CD1c-positive myeloid dendritic cell (primary cell): ENCODE measurements around the gene RNU1-4.
"Not testable (repeated sequence)": the region's sequence is repeated elsewhere in the genome, so short reads cannot be mapped to it uniquely, and the experiment has no call there.

Source experiments
- DNase-seq: peaks from one replicate; pipeline ENCODE4 v3.0.0-alpha.2; 2016; ENCODE audit errors: extremely low spot score

Gene RNU1-4

GRCh38 chr1:16740047-16740964 lies at the start of gene RNU1-4:
Gene RNU1-4 (plus strand): TSS chr1:16740516.
- DNase-seq: not testable (repeated sequence)

- DNase-seq: not testable (repeated sequence)
Observed at GRCh38 chr1:16690971-16691682, 49.2 kb upstream of the RNU1-4 start.

- DNase-seq: not testable (repeated sequence)
Observed at GRCh38 chr1:16692283-16692682, 48.0 kb upstream of the RNU1-4 start.

- not testable (repeated sequence) for DNase-seq
Observed at GRCh38 chr1:16692717-16693448, 47.4 kb upstream of the RNU1-4 start.

- not testable (repeated sequence) for DNase-seq
Observed at GRCh38 chr1:16693449-16694307, 46.6 kb upstream of the RNU1-4 start.

GRCh38 chr1:16694308-16694702 lies 46.0 kb upstream of the RNU1-4 start:
- DNase-seq: not testable (repeated sequence)

- DNase-seq: not testable (repeated sequence)
Observed at GRCh38 chr1:16696507-16697150, 43.7 kb upstream of the RNU1-4 start.

- not testable (repeated sequence) for DNase-seq
Observed at GRCh38 chr1:16697152-16697551, 43.2 kb upstream of the RNU1-4 start.

GRCh38 chr1:16699440-16699839 lies 40.9 kb upstream of the RNU1-4 start:
- DNase-seq: not testable (repeated sequence)

GRCh38 chr1:16700138-16700895 lies 40.0 kb upstream of the RNU1-4 start:
- not testable (repeated sequence) for DNase-seq

GRCh38 chr1:16701189-16701588 lies 39.1 kb upstream of the RNU1-4 start:
- DNase-seq: not testable (repeated sequence)

GRCh38 chr1:16702280-16702679 lies 38.0 kb upstream of the RNU1-4 start:
- not testable (repeated sequence) for DNase-seq

- DNase-seq: not testable (repeated sequence)
Observed at GRCh38 chr1:16703141-16703540, 37.2 kb upstream of the RNU1-4 start.

GRCh38 chr1:16703602-16704001 lies 36.7 kb upstream of the RNU1-4 start:
- DNase-seq: not testable (repeated sequence)

GRCh38 chr1:16704076-16704475 lies 36.2 kb upstream of the RNU1-4 start:
- not testable (repeated sequence) for DNase-seq

GRCh38 chr1:16704502-16705100 lies 35.7 kb upstream of the RNU1-4 start:
- not testable (repeated sequence) for DNase-seq

GRCh38 chr1:16706302-16706701 lies 34.0 kb upstream of the RNU1-4 start:
- not testable (repeated sequence) for DNase-seq

GRCh38 chr1:16707130-16708093 lies 32.9 kb upstream of the RNU1-4 start:
- not testable (repeated sequence) for DNase-seq
